ENCODE data around the gene CDK14.

CDK14 gene

GRCh38 chr7:90897961-90898469, 301.9 kb downstream of the CDK14 start:
- Histone ChIP-seq H4K20me1 (ENCODE audit: insufficient read depth, low read length) (no peaks in the 10 kb centered on the region), H3K4me2 (ENCODE audit: low read length) (peak overlapping the region; percentile 21), H3K36me3 (replicated peaks; ENCODE audit: low read depth, low read length) (no peaks in the 10 kb centered on the region), H3K27ac (ENCODE audit: low read length) (peak overlapping the region; percentile 40), H3K79me2 (ENCODE audit: low read length) (no peaks in the 10 kb centered on the region), H2AFZ (ENCODE audit: low read depth, low read length) (no peak overlapping the region), H3K4me3 (ENCODE audit: low read length) (no peak overlapping the region), H3K4me1 (ENCODE audit: low read length) (peaks cover 11% of the 10 kb centered on the region), H3K9ac (ENCODE audit: low read length) (no peak overlapping the region), H3K9me3 (ENCODE audit: insufficient read depth, low read length) (no peaks in the 10 kb centered on the region), H3K27me3 (ENCODE audit: low read depth, low read length) (no peaks in the 10 kb centered on the region)
- no peak for TF ChIP-seq CTCF (IDR thresholded peaks at IDR 0.05; ENCODE audit: low read depth, low read length)
- no peak for TF ChIP-seq EZH2phosphoT487 (IDR thresholded peaks at IDR 0.05; ENCODE audit: low read depth)

- no peak overlapping the region for H3K27ac ChIP-seq (ENCODE audit: low read length)
Observed at GRCh38 chr7:90900628-90901356, 304.7 kb downstream of the CDK14 start.

DNA sequence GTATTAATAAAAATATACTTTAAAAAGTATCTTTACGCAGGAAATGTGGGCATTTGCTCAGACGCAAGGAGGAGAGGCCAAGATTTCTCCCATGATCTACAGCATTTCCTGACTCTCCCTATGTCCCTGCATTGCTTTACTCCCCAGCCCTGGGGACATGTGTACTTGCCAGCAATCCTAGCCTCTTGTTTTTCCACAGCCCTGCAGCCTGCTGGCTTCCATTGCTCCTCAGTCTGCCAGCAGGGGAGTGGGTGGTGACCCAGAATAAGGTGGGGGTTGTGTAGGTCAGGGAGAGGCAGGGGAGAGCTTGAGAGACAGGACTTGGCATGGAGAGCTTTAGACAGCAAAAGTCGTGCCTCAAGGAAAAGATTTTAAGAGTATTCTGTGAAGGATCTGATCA, 307.7 kb downstream of the CDK14 start:
- no peak overlapping the region for H3K4me3 ChIP-seq (ENCODE audit: low read length)
- H4K20me1 ChIP-seq (ENCODE audit: insufficient read depth, low read length) = no peaks in the 10 kb centered on the region
- no peaks in the 10 kb centered on the region for H3K4me1 ChIP-seq (ENCODE audit: low read length)
- no peaks in the 10 kb centered on the region for H3K9me3 ChIP-seq (ENCODE audit: insufficient read depth, low read length)
- TF ChIP-seq EZH2phosphoT487 (IDR thresholded peaks at IDR 0.05; ENCODE audit: low read depth) = no peak
- no peak for TF ChIP-seq CTCF (IDR thresholded peaks at IDR 0.05; ENCODE audit: low read depth, low read length)
- H3K27ac ChIP-seq (ENCODE audit: low read length) = no peak overlapping the region
- H3K79me2 ChIP-seq (ENCODE audit: low read length) = no peaks in the 10 kb centered on the region
- no peak overlapping the region for H2AFZ ChIP-seq (ENCODE audit: low read depth, low read length)
- H3K27me3 ChIP-seq (ENCODE audit: low read depth, low read length) = no peaks in the 10 kb centered on the region
- no peaks in the 10 kb centered on the region for H3K36me3 ChIP-seq (replicated peaks; ENCODE audit: low read depth, low read length)
- H3K9ac ChIP-seq (ENCODE audit: low read length) = no peak overlapping the region
- no peak overlapping the region for H3K4me2 ChIP-seq (ENCODE audit: low read length)

More at GRCh38 chr7:90900628-90901356, 304.7 kb downstream of the CDK14 start:
- no peak overlapping the region for H2AFZ ChIP-seq (ENCODE audit: low read depth, low read length)
- no peaks in the 10 kb centered on the region for H4K20me1 ChIP-seq (ENCODE audit: insufficient read depth, low read length)
- no peak overlapping the region for H3K4me3 ChIP-seq (ENCODE audit: low read length)
- TF ChIP-seq CTCF (IDR thresholded peaks at IDR 0.05; ENCODE audit: low read depth, low read length) (no peak), EZH2phosphoT487 (IDR thresholded peaks at IDR 0.05; ENCODE audit: low read depth) (no peak)
- H3K4me1 ChIP-seq (ENCODE audit: low read length) = peaks cover 9% of the 10 kb centered on the region
- no peak overlapping the region for H3K9ac ChIP-seq (ENCODE audit: low read length)
- no peaks in the 10 kb centered on the region for H3K36me3 ChIP-seq (replicated peaks; ENCODE audit: low read depth, low read length)
- no peaks in the 10 kb centered on the region for H3K79me2 ChIP-seq (ENCODE audit: low read length)
- no peak overlapping the region for H3K4me2 ChIP-seq (ENCODE audit: low read length)
- H3K9me3 ChIP-seq (ENCODE audit: insufficient read depth, low read length) = no peaks in the 10 kb centered on the region
- H3K27me3 ChIP-seq (ENCODE audit: low read depth, low read length) = no peaks in the 10 kb centered on the region

DNA sequence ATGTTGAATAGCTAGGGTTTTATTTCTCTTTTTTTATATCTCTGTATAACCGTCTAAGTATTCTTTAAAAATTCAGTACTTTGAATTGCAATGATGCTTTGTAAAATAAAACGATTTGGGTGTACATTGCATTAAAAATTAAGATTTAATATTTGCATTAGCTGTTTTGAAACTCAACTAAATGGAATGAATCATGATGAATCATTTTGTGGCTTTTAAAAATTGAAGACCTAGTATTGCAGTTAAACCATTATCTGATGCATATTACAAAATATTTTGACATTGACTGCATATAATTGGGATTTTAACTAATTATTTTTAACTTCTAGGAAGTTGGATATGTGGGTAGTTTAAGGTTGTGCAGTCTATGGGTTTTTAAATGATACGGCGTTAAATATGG, 314.0 kb downstream of the CDK14 start:
- Histone ChIP-seq H3K27ac (ENCODE audit: low read length) (no peak overlapping the region), H3K4me2 (ENCODE audit: low read length) (no peak overlapping the region)
- no peak for TF ChIP-seq CTCF (IDR thresholded peaks at IDR 0.05; ENCODE audit: low read depth, low read length)
- TF ChIP-seq EZH2phosphoT487 (IDR thresholded peaks at IDR 0.05; ENCODE audit: low read depth) = no peak

More for the DNA sequence above, 314.0 kb downstream of the CDK14 start:
- H3K4me3 ChIP-seq (ENCODE audit: low read length) = no peak overlapping the region
- no peak overlapping the region for H3K9ac ChIP-seq (ENCODE audit: low read length)
- H3K36me3 ChIP-seq (replicated peaks; ENCODE audit: low read depth, low read length) = no peaks in the 10 kb centered on the region
- H2AFZ ChIP-seq (ENCODE audit: low read depth, low read length) = no peak overlapping the region
- no peaks in the 10 kb centered on the region for H3K4me1 ChIP-seq (ENCODE audit: low read length)
- H3K79me2 ChIP-seq (ENCODE audit: low read length) = no peaks in the 10 kb centered on the region
- no peaks in the 10 kb centered on the region for H3K9me3 ChIP-seq (ENCODE audit: insufficient read depth, low read length)
- H3K27me3 ChIP-seq (ENCODE audit: low read depth, low read length) = no peaks in the 10 kb centered on the region
- H4K20me1 ChIP-seq (ENCODE audit: insufficient read depth, low read length) = no peaks in the 10 kb centered on the region

Measured in OCI-LY3 (cell line).